ENCODE results near the gene PCDHA12. TPM values are rescaled to one million over a fixed set of nuclear protein-coding genes. Genes with fewer than 3 reads are reported as not detected.
"Not testable (repeated sequence)": the region's sequence is repeated elsewhere in the genome, so short reads cannot be mapped to it uniquely, and the experiment has no call there.

Gene PCDHA12
- total and polyA plus RNA-seq, 2 donors, result under 0.01 TPM; not detected in 1

DNA sequence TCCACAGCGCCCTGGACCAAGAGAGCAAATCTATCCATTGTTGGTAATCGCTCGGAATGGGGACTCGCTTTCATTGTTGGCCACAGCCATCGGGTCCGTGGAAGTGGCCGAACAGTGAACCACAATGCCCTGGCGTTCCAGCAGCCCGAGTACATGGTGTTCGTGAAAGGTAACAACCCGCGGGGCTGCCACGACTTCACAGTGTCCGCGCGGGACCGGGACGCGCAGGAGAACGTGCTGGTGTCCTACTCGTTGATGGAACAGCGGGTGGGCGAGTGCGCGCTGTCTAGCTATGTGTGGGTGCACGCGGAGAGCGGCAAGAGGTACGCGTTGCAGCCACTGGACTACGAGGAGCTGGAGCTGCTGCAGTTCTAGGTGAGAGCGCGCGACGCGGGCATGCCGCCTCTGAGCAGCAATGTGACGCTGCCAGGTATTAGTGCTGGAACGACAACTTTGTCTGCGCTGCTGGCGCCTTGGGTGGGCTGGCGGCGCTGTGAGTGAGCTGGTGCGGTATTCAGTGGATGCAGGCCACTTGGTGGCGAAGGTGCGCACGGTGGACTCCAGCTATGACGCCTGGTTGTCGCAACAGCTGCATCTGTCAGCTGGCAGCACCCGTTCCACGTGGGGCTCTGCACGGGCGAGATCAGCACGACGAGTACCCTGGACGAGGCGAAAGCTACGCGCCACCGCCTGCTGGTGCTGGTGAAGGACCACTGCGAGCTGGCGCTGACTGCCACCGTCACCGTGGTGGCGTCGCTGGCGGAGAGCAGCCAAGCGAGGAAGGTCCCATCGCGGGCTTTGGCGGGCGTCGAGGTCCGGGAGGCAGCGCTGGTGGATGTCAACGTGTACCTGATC is 12.4 kb upstream of the PCDHA12 start:
- H3K27ac ChIP-seq (ENCODE audit: low read depth in 1 of 2, low read length in 1 of 2), result no peak overlapping the region
- 59% methylated on average over 76 of the region's 76 CpGs for WGBS
- peaks cover 4 to 27% of the 10 kb centered on the region in 2 donors for H3K9me3 ChIP-seq (ENCODE audit: control insufficient read depth in 2 of 2, insufficient read depth in 1 of 2, low read length in 1 of 2)
- H3K27me3 ChIP-seq (ENCODE audit: control insufficient read depth in 2 of 2, insufficient read depth in 1 of 2, low read length in 1 of 2), result peaks cover 0 to 2% of the 10 kb centered on the region in 2 donors
- DNase-seq (ENCODE audit: low read depth in 6 of 9, low spot score in 9 of 9), result no peak
- H3K4me1 ChIP-seq (ENCODE audit: control insufficient read depth in 2 of 2, insufficient read depth in 2 of 2, low read length in 2 of 2), result no peaks in the 10 kb centered on the region
- no peaks in the 10 kb centered on the region for H3K36me3 ChIP-seq (ENCODE audit: control insufficient read depth in 2 of 2, insufficient read depth in 2 of 2, low read length in 1 of 2)
- H3K4me3 ChIP-seq (ENCODE audit: low read length in 2 of 2), result no peak overlapping the region

DNA sequence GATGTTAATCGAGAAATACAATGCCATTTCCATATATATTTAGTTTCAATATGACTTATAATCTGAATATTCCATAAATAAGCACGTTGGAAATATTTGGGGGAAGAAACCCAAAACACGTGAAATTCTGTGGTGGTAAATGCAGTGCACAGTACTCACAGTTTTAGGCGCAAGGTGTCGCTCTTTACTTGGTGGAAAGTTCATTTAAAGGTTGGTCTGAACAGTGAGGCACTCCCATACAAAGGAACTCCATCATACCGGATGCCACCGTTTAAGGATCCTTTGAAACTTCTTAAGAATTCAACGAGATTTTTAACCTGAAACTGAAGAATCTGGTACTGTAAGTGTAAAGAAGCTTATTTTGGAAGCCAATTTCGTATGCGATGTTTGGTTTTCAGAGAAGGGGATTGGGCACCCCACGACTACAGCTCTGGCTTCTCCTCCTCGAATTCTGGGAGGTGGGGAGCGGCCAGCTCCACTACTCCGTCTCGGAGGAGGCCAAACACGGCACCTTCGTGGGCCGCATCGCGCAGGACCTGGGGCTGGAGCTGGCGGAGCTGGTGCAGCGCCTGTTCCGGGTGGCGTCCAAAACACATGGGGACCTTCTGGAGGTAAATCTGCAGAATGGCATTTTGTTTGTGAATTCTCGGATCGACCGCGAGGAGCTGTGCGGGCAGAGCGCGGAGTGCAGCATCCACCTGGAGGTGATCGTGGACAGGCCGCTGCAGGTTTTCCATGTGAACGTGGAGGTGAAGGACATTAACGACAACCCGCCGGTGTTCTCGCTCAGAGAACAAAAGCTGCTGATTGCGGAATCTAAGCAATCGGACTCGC is 6.2 kb upstream of the PCDHA12 start, which contains the start of gene PCDHA11:
TSS of gene PCDHA11 (plus strand) at position 237 of the 834 bp plus-strand sequence. CDS start at position 384, 147 bp downstream.
- Histone ChIP-seq H3K4me3 (ENCODE audit: low read length in 2 of 2) (no peak within 1 kb of the TSS), H3K27ac (ENCODE audit: low read depth in 1 of 2, low read length in 1 of 2) (no peak within 1 kb of the TSS), H3K4me1 (ENCODE audit: control insufficient read depth in 2 of 2, insufficient read depth in 2 of 2, low read length in 2 of 2) (no peaks in the 10 kb centered on the region), H3K36me3 (ENCODE audit: control insufficient read depth in 2 of 2, insufficient read depth in 2 of 2, low read length in 1 of 2) (no peaks in the 10 kb centered on the region), H3K27me3 (ENCODE audit: control insufficient read depth in 2 of 2, insufficient read depth in 1 of 2, low read length in 1 of 2) (peaks cover 0 to 7% of the 10 kb centered on the region in 2 donors), H3K9me3 (ENCODE audit: control insufficient read depth in 2 of 2, insufficient read depth in 1 of 2, low read length in 1 of 2) (peaks cover 7 to 23% of the 10 kb centered on the region in 2 donors)
- DNase-seq (ENCODE audit: low read depth in 6 of 9, low spot score in 9 of 9), result no peak
- WGBS, result 21% methylated on average over 41 of the region's 41 CpGs

DNA sequence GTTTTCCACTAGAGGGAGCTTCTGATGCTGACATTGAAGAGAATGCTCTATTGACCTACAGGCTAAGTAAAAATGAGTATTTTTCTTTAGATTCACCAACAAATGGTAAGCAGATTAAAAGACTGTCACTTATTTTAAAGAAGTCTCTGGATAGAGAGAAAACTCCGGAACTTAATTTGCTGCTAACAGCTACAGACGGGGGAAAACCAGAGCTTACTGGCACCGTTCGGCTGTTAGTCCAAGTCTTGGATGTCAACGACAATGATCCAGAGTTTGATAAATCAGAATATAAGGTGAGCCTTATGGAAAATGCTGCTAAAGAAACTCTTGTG is 5.6 kb upstream of the PCDHA12 start:
- Histone ChIP-seq H3K4me1 (ENCODE audit: control insufficient read depth in 2 of 2, insufficient read depth in 2 of 2, low read length in 2 of 2) (no peaks in the 10 kb centered on the region), H3K4me3 (ENCODE audit: low read length in 2 of 2) (no peak overlapping the region), H3K27ac (ENCODE audit: low read depth in 1 of 2, low read length in 1 of 2) (no peak overlapping the region), H3K27me3 (ENCODE audit: control insufficient read depth in 2 of 2, insufficient read depth in 1 of 2, low read length in 1 of 2) (peaks cover 0 to 7% of the 10 kb centered on the region in 2 donors), H3K36me3 (ENCODE audit: control insufficient read depth in 2 of 2, insufficient read depth in 2 of 2, low read length in 1 of 2) (no peaks in the 10 kb centered on the region), H3K9me3 (ENCODE audit: control insufficient read depth in 2 of 2, insufficient read depth in 1 of 2, low read length in 1 of 2) (peaks cover 7 to 23% of the 10 kb centered on the region in 2 donors)
- 54% methylated on average over 5 of the region's 5 CpGs for WGBS
- DNase-seq (ENCODE audit: low read depth in 6 of 9, low spot score in 9 of 9), result no peak

DNA sequence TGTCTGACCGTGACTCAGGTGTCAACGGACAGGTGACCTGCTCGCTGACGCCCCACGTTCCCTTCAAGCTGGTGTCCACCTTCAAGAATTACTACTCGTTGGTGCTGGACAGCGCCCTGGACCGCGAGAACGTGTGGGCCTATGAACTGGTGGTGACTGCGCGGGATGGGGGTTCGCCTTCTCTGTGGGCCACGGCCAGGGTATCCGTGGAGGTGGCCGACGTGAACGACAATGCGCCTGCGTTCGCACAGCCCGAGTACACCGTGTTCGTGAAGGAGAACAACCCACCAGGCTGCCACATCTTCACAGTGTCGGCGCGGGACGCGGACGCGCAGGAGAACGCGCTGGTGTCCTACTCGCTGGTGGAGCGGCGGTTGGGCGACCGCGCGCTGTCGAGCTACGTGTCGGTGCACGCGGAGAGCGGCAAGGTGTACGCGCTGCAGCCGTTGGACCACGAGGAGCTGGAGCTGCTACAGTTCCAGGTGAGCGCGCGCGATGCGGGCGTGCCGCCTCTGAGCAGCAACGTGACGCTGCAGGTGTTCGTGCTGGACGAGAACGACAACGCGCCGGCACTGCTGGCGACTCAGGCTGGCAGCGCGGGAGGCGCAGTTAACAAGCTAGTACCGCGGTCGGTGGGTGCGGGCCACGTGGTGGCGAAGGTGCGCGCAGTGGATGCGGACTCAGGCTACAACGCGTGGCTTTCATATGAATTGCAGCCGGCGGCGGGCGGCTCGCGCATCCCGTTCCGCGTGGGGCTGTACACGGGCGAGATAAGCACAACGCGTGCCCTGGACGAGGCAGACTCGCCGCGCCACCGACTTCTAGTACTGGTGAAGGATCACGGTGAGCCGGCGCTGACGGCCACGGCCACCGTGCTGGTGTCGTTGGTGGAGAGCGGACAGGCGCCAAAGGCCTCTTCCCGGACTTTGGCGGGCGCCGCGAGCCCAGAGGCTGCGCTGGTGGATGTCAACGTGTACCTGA is 4.6 kb upstream of the PCDHA12 start:
- Histone ChIP-seq H3K36me3 (ENCODE audit: control insufficient read depth in 2 of 2, insufficient read depth in 2 of 2, low read length in 1 of 2) (no peaks in the 10 kb centered on the region), H3K9me3 (ENCODE audit: control insufficient read depth in 2 of 2, insufficient read depth in 1 of 2, low read length in 1 of 2) (peaks cover 7 to 27% of the 10 kb centered on the region in 2 donors), H3K4me3 (ENCODE audit: low read length in 2 of 2) (no peak overlapping the region), H3K4me1 (ENCODE audit: control insufficient read depth in 2 of 2, insufficient read depth in 2 of 2, low read length in 2 of 2) (no peaks in the 10 kb centered on the region), H3K27ac (ENCODE audit: low read depth in 1 of 2, low read length in 1 of 2) (no peak overlapping the region), H3K27me3 (ENCODE audit: control insufficient read depth in 2 of 2, insufficient read depth in 1 of 2, low read length in 1 of 2) (peaks cover 0 to 11% of the 10 kb centered on the region in 2 donors)
- no peak for DNase-seq (ENCODE audit: low read depth in 6 of 9, low spot score in 9 of 9)
- WGBS, result 60% methylated on average over 114 of the region's 114 CpGs

DNA sequence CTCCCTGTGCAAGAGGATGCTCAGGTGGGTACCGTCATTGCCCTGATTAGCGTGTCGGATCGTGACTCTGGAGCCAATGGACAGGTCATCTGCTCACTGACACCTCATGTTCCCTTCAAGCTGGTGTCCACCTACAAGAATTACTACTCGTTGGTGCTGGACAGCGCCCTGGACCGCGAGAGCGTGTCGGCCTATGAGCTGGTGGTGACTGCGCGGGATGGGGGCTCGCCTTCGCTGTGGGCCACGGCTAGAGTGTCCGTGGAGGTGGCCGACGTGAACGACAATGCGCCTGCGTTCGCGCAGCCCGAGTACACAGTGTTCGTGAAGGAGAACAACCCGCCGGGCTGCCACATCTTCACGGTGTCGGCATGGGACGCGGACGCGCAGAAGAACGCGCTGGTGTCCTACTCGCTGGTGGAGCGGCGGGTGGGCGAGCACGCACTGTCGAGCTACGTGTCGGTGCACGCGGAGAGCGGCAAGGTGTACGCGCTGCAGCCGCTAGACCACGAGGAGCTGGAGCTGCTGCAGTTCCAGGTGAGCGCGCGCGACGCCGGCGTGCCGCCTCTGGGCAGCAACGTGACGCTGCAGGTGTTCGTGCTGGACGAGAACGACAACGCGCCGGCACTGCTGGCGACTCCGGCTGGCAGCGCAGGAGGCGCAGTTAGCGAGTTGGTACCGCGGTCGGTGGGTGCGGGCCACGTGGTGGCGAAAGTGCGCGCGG is 1.6 kb downstream of the PCDHA12 start:
- H3K27me3 ChIP-seq (ENCODE audit: control insufficient read depth in 2 of 2, insufficient read depth in 1 of 2, low read length in 1 of 2), result peaks cover 0 to 11% of the 10 kb centered on the region in 2 donors
- H3K9me3 ChIP-seq (ENCODE audit: control insufficient read depth in 2 of 2, insufficient read depth in 1 of 2, low read length in 1 of 2), result peaks cover 5 to 18% of the 10 kb centered on the region in 2 donors
- not testable (repeated sequence) for H3K27ac ChIP-seq (ENCODE audit: low read depth in 1 of 2, low read length in 1 of 2); H3K4me1 ChIP-seq (ENCODE audit: control insufficient read depth in 2 of 2, insufficient read depth in 2 of 2, low read length in 2 of 2); H3K36me3 ChIP-seq (ENCODE audit: control insufficient read depth in 2 of 2, insufficient read depth in 2 of 2, low read length in 1 of 2); DNase-seq (ENCODE audit: low read depth in 6 of 9, low spot score in 9 of 9); H3K4me3 ChIP-seq (ENCODE audit: low read length in 2 of 2)
- 58% methylated on average over 80 of the region's 80 CpGs for WGBS

DNA sequence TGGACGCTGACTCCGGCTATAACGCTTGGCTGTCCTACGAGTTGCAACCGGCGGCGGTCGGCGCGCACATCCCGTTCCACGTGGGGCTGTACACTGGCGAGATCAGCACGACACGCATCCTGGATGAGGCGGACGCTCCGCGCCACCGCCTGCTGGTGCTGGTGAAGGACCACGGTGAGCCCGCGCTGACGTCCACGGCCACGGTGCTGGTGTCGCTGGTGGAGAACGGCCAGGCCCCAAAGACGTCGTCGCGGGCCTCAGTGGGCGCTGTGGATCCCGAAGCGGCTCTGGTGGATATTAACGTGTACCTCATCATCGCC is 2.1 kb downstream of the PCDHA12 start:
- Histone ChIP-seq H3K36me3 (ENCODE audit: control insufficient read depth in 2 of 2, insufficient read depth in 2 of 2, low read length in 1 of 2) (no peaks in the 10 kb centered on the region), H3K27me3 (ENCODE audit: control insufficient read depth in 2 of 2, insufficient read depth in 1 of 2, low read length in 1 of 2) (peaks cover 0 to 15% of the 10 kb centered on the region in 2 donors), H3K27ac (ENCODE audit: low read depth in 1 of 2, low read length in 1 of 2) (no peak overlapping the region), H3K9me3 (ENCODE audit: control insufficient read depth in 2 of 2, insufficient read depth in 1 of 2, low read length in 1 of 2) (peaks cover 5 to 22% of the 10 kb centered on the region in 2 donors), H3K4me1 (ENCODE audit: control insufficient read depth in 2 of 2, insufficient read depth in 2 of 2, low read length in 2 of 2) (no peaks in the 10 kb centered on the region), H3K4me3 (ENCODE audit: low read length in 2 of 2) (no peak overlapping the region)
- no peak for DNase-seq (ENCODE audit: low read depth in 6 of 9, low spot score in 9 of 9)
- 56% methylated on average over 37 of the region's 37 CpGs for WGBS

DNA sequence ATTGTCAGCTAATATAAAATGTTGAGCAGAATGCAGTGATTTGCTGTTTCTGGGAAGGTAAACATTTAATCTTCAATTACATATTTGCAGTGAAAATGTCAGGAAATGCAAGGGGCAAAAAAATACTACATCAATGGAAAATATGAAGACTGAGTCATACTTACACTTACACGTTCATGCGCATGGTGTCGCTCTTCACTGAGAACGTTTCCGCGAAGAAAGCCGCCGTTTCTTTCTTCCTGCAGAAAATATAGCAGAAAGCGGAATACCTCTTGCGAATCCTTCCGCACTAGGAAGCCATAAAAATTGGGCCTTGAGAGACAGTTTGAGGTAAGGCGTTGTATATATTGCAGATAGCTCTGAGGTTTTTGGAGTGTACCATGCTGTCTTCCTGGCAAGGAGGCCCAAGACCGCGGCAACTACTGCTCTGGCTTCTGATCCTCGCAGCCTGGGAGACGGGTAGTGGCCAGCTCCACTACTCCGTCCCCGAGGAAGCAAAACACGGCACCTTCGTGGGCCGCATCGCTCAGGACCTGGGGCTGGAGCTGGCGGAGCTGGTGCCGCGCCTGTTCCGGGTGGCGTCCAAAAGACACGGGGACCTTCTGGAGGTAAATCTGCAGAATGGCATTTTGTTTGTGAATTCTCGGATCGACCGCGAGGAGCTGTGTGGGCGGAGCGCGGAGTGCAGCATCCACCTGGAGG is 6.9 kb downstream of the PCDHA12 start, which contains the start of gene PCDHA13:
TSS of gene PCDHA13 (plus strand) at position 236 of the 702 bp plus-strand sequence. CDS start at position 381, 145 bp downstream.
- H3K36me3 ChIP-seq (ENCODE audit: control insufficient read depth in 2 of 2, insufficient read depth in 2 of 2, low read length in 1 of 2), result no peaks in the 10 kb centered on the region
- DNase-seq (ENCODE audit: low read depth in 6 of 9, low spot score in 9 of 9), result no peak
- H3K27ac ChIP-seq (ENCODE audit: low read depth in 1 of 2, low read length in 1 of 2), result no peak within 1 kb of the TSS
- H3K9me3 ChIP-seq (ENCODE audit: control insufficient read depth in 2 of 2, insufficient read depth in 1 of 2, low read length in 1 of 2), result peaks cover 9 to 30% of the 10 kb centered on the region in 2 donors
- peaks cover 0 to 8% of the 10 kb centered on the region in 2 donors for H3K27me3 ChIP-seq (ENCODE audit: control insufficient read depth in 2 of 2, insufficient read depth in 1 of 2, low read length in 1 of 2)
- 18% methylated on average over 34 of the region's 35 CpGs for WGBS
- no peak within 1 kb of the TSS for H3K4me3 ChIP-seq (ENCODE audit: low read length in 2 of 2)
- H3K4me1 ChIP-seq (ENCODE audit: control insufficient read depth in 2 of 2, insufficient read depth in 2 of 2, low read length in 2 of 2), result no peaks in the 10 kb centered on the region

DNA sequence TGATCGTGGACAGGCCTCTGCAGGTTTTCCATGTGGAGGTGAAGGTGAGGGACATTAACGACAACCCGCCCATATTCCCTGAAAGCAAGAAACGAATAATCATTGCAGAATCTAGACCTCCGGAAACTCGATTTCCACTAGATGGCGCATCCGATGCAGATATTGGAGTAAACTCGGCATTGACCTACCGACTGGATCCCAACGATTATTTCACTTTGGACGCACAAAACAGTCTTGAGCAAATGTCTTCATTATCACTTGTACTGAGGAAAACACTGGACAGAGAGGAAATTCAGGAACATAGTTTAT is 7.4 kb downstream of the PCDHA12 start:
- peaks cover 0 to 3% of the 10 kb centered on the region in 2 donors for H3K27me3 ChIP-seq (ENCODE audit: control insufficient read depth in 2 of 2, insufficient read depth in 1 of 2, low read length in 1 of 2)
- 23% methylated on average over 12 of the region's 12 CpGs for WGBS

More for the DNA sequence above, 7.4 kb downstream of the PCDHA12 start:
- no peak for DNase-seq (ENCODE audit: low read depth in 6 of 9, low spot score in 9 of 9)
- Histone ChIP-seq H3K36me3 (ENCODE audit: control insufficient read depth in 2 of 2, insufficient read depth in 2 of 2, low read length in 1 of 2) (no peaks in the 10 kb centered on the region), H3K9me3 (ENCODE audit: control insufficient read depth in 2 of 2, insufficient read depth in 1 of 2, low read length in 1 of 2) (peaks cover 7 to 25% of the 10 kb centered on the region in 2 donors), H3K4me3 (ENCODE audit: low read length in 2 of 2) (no peak overlapping the region), H3K4me1 (ENCODE audit: control insufficient read depth in 2 of 2, insufficient read depth in 2 of 2, low read length in 2 of 2) (no peaks in the 10 kb centered on the region), H3K27ac (ENCODE audit: low read depth in 1 of 2, low read length in 1 of 2) (no peak overlapping the region)

All from thymus (tissue), 11 donors.